ENCODE results near the gene SLC23A2.
A peak's percentile ranks its signal among the peaks of the same experiment; 100 is the strongest.

The SLC23A2 gene

DNA sequence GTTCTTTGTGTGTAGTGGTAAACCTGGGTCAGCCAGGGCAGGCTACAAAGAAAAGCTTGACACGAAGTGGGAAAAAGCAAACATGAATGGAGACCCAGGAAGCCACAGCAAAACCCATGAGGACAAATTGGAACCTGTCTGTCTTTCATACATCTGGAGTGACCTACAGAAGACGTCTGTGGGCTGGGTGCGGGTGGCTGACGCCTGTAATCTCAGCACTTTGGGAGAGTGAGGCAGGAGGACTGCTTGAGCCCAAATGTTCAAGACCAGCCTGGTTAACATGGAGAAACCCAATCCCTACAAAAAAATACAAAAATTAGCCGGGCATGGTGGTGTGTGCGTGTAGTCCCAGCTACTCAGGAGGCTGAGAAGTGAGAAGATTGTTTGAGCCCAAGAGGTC is 164.8 kb downstream of the SLC23A2 start:
- DNase-seq = no peak

DNA sequence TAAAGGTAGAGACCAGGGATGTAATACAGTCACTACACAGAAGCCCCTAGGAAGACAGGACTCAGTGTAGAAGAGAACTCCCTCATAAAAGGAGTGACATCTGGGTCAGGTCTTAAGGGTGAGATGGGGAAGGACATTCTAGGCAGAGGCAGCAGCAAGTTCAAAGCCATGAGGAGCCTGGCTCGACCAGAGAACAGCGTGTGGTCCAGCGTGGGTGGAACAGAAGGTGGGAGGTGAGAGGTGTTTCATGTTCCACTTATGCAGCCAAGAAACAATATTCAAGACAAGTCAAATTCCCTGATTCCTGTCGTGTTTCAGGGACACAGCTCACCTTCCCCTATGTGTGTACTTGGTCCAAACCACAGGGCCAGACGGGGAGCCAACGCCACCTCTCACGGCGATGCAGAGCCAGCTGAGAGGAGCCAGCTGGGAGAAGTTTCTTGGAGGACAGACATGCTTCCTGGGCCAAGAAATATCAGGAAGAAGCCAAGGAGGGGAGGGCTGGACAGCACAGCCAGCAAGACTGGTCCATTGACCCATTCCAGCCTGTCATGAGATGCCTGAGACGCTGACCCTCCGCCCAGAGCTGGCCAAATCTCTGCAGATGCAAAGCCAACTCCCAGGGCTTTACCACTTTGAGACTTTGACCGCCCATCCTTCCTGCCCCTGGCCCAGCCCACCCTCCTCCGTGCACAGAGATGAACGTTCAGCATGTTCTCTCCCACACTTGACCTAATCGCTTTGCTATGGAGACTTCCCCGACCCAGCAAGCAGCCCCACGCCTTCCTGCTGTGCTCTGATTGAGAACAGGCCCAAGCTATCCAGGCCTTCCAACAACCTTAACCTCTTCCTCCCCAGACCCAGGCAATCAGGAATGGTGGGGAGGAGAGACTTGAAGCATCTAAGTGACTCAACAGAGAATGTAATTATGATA is 165.8 kb downstream of the SLC23A2 start:
- DNase-seq = no peak

DNA sequence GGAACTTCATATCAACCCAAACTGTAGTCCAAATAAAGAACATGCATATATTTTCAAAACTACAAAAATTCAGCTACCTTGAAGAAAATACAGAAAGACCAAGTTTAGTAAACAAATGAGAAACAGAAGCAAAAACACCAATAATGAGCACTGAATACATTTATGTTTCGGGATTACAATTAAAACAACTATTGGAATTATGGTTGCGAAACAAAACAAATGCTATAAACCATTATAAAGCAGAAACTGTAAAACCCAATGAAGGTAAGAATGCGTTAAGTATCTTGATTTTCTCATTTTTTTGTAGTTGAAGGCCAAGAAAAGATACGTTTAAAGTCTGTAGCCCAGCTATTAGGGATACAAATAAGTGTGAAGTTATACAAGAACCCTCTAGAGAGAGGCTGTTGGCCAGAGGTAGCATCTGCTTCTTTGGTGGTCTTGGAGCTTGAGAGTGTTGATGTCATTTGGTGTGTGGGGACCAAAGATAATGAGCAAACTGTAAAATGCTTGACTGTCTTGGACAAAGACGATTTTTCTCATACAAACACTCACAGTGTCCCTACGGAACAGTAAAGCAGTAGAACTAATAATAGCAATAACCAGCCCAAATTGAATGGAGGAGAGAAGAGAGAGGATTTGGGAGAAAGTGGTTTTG is 168.1 kb downstream of the SLC23A2 start:
- DNase-seq = no peak

DNA sequence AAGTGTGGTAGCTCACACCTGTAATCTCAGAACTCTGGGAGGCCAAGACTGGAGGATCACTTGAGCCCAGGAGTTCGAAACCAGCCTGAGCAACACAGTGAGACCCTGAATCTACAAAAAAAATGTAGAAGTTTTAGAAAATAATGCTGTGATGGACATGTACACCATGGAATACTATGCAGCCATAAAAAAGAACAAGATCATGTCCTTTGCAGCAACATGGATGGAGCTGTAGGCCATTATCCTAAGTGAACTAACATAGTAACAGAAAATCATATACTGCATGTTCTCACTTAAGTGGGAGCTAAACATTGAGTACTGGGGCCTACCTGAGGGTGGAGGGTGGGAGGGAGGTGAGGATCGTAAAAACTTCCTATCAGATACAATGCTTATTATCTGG is 168.8 kb downstream of the SLC23A2 start:
- DNase-seq = no peak

DNA sequence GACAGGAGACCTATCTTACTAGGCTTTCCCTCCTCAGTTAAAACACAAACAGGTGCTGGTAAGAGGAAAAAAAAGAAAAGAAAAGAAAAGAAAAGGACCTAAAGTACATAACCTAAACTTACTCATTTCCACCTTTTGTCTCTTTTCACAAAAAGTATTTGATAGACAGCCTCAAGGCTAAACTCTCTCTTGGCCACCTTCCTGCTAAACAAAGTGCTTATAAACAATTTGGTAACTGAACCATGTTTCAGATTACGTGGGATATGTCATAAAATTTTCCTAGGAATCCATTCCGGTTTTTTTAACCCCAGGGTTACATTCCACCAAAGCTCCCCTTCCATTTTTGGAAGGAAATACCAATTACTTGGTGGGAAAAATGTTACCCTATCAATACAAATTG is 170.6 kb downstream of the SLC23A2 start:
- no peak for DNase-seq

DNA sequence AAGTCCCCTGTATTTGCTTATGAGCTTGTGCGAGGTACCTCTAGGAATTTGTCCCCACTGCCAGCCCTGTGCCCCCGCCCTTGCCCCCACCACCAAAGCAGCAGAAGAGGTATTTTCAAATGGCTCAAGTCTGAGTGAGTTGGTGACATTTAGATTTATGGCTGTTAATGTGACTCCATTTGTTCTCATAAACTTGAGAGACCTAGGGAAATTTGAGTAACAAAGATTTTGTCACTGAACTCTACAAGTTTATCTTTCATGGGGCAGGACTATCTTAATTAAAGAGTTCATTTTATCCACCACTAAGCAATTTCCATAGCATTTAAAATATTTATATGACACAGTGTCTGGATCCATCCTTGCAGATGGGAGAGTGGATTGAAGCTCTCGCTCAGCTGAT is 171.1 kb downstream of the SLC23A2 start:
- DNase-seq = no peak

DNA sequence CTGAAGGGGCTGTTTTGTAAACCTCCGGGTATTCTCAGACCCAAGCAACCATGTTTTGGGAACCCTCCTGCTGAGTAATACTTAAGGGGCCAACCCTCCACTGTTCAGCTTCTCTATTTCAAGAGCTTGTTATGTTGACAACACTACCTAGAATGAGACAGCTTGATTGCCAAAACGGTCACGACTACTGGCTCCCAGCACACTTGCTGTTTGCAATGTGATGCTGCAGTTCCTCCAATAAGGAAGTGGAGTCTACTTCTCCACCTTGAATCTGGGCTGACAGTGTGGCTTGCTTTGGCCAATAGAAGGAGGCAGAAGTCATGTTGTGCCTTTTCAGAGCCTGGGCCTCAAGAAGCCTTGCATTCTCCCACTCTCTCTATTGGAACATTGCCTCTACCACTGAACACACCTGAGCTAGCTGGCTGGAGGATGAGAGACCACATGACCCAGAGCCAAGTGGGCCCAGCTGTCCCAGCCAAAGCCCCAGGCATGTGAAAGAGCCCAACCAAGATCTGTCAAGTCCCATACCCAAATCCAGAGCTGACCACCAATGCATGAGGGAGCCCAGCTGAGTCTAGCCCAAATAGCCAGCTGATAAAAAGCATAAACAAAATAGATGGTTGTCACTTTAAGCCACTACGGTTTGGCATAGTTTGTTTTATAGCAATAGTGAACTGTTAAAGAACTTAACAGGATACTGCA is 171.6 kb downstream of the SLC23A2 start:
- DNase-seq = no peak

DNA sequence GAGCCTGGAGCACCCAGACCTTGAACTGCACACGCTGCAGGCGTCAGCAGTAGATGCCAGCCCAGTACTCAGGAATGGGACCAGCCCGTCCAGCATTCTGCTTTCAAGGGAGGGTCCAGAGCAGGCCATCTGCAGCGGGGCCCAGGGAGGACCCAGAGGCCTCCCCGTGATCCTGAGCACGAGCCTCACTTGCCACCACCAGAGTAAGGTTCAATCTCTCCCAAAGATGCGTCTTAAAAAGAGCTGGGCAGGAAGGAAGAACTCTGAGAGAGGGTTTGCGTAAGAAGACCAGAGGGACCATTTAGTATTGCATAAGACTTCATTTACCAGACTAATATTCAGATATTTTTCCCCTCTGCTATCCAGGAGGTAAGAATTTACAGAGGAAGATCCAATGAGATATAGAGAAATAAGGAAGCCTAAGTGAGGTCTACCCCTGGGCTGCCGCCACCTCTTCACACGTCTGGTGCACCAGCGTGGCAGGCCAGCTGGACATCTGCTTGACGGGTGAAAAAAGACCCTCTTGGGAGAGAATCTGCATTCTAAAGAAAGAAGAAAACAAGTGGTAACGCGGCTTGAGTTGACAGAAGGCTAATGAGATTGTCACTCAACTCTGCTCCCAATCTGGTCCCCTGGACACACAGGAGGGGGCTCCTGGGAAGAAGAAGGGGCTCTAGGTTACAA is 172.3 kb downstream of the SLC23A2 start:
- no peak for DNase-seq

DNA sequence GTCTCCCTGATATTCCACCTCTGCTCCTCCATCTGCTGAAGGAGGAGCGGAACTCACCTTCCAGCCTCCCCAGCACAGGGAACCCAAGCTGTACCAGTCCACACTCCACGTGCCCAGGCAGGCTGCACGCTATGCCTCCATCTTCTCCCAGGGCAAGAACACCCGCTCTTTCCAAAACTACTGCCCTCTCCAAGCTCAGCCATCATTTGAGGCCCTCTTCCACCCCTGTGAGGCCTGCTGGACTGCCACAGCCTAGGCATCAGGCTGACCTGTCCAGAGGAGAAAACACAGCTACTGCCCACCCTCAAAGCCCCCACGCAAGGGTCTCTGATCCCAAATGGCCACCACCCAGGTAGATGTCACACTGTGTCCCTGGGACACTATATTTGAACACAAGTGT is 179.7 kb downstream of the SLC23A2 start:
- DNase-seq = no peak

DNA sequence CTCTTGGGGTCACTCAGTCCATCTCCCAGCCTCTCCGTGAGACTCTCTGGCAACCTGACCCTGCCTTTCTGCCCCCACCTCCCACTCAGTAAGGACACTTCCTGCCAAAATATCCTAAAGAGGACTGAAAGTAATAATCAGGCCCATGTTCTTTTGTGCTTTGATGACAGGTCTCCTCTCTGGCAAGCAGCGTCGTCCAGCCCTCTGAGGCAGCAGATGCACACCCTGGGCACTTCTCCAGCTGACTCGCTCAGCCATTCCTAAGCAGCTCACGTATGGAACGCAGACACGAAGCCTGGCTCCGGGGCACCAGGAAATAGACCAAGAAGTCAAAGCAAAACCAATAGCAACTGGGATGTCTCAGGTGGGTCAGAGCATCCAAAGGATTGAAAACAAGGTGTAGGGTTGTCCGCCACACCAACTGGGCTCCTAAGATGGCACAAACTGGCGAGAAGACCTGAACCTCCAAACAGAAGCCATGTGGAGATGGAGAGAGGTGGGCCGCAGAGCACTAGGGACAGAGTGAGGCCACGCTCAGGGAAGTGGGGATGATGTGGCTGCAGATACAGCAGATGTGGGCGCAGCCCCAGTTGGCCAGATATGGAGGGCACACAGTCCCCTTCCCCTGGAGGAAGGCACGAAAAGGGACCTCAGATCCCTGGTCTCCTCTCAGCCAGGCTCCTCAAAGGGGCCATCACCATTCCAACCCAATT is 180.3 kb downstream of the SLC23A2 start:
- no peak for DNase-seq

DNA sequence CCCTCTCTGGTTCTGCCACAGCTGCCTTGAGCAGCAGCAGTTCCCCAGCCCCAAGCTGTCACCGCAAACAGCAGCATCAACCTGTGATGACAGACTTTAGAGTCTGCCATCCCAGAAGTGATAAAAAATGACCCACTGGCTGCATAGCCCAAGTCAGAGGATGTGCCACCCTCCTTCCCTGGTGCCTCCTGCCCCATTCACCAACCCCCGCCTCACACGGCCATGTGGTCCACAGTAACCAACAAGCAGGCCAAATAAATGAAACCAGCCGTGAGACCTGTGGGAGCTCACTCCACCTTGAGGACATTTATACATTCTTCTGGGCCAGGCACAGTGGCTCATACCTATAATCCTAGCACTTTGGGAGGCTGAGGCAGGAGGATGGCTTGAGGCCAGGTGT is 181.4 kb downstream of the SLC23A2 start:
- no peak for DNase-seq

DNA sequence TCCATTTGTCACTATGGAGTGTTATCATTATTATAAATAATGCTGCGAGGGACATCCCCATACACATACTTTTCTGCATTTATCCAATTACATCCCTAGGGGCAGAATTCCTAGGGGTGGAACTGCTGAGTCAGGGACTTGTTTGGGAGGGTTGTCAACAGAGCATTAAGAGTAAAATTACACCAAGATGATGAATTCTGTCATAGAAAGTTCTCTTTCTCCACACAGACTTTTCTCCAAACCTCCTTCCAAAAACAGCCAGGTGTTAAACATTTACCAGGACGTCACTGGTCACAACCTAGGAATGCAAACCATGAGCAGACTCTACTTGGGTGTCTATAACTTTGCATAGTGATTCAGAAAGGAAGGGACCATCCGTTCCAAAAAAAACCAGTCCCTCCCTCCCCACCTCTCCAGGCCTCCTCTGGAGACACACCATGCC is 184.1 kb downstream of the SLC23A2 start:
- no peak for DNase-seq

DNA sequence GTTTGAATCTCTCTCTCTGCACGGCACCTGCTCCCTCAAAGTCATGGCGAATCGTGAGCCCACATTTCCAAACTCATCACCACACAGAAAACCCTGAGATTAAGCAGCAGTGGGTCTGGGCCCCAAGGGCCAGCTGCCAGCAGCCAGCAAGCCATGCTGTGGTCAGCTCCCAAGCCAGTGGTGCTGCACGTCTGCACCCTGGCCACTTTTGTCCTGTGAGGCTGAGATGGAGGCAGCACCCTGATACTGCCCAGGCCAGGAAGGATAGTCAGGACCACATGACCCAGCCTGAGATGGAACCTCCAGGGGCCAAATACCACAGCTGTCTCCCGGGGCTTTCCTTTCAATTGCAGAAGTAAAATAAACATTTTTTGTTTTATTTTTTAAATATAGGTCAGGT is 185.7 kb downstream of the SLC23A2 start:
- no peak for DNase-seq

DNA sequence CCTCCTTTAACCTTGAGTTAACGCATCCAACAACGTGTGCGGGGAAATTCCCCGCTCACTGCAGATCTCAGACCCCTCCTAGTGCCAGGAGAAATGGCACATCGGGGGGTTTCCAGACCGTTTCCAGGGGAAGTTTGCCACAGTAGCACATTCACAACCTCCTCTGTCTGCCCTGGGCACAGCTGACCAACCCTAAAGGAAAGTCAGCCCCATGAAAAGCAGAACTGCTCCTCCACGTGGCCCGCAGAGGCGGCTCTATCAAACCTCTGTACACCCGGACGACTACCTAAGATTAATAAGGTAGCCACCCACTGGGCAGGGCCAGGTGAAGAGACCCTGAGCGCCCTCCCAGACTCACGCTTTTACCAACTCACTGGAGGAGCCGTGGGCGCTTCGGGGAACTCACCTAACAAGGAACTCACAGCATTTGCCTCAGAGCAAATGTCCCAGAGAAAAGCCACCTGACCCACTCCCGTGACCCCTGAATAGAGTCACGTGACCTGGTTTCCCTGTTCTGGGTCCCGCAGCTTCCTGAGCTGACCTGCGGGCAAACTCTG is 186.5 kb downstream of the SLC23A2 start:
- peak in 3 of 4 experiments; percentile 18 to 37 (median 33) for DNase-seq

DNA sequence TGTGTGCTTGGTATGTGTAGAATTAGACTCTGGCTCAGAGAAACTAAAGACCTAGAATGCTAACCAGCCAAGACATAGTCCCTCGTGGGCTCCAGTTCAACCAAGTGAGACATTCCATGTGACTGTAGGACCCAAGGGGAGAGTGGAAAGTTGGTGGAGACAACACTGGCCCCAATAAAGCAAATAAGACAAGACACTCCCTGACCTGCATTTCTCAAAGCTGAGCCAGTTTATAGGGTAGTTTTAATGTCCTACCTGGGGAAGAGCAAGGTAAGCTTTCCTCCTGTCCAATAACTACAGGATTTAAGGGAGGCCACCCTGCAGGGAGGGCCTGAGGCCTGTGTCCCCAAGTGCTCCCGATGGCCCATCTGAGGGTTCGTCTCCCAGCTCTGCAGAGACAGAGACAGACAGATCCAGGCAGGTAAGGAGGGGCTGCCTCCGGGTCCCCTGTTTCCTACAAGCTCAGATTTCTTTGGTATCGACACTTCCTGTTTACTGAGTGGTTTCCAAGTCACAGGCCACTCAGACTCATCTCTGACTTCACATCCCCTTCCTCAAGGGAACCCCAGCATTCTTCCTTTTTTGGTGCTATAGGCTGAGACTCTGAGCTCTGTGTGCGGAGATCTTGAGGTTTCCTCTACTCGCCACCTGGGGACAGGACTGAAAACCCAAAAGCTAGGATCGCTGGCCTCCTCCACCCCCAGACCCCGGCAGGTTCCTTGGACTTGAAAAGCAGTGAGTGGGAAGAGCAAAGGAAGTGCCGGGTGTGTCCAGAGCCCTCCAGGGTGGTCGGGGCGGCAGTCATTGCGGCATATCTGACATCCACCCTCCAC is 187.2 kb downstream of the SLC23A2 start:
- no peak for DNase-seq

DNA sequence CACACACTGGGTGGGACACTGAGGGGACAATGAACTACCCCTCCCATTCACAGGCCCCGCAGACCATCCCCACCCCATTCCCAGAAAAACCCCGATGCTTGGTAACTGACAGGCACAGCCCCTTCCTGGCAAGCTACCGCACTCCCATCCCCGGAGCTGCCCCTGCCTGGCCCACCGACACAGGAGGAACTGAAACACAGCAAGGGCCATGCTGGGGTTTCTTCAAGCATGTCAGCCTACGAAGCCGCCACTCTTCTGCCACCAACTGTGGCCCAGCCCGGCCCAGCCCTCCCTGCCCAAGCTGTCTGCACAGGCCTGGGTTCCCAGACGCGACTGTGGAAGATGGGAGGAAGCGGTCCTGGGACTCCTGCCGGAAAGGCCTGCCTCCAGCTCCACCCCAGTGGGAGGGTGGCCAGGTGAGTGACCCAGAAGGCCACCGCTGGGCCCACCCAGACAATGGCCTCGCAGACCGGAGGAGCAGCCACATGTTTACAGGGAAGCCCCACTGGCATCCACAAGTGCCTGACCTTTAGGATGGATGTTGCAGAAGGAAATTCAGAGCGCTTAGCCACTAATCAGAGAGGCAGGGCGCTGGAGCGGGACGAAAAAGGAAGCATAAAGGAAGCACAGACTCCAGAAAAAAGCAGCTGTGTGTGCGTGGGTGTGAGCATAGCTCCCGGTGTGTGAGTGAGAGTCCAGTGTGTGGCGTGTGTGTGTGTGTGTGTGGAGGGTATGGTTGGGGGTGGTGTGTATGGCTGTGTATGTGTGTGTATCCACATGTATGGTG is 188.0 kb downstream of the SLC23A2 start:
- no peak for DNase-seq

DNA sequence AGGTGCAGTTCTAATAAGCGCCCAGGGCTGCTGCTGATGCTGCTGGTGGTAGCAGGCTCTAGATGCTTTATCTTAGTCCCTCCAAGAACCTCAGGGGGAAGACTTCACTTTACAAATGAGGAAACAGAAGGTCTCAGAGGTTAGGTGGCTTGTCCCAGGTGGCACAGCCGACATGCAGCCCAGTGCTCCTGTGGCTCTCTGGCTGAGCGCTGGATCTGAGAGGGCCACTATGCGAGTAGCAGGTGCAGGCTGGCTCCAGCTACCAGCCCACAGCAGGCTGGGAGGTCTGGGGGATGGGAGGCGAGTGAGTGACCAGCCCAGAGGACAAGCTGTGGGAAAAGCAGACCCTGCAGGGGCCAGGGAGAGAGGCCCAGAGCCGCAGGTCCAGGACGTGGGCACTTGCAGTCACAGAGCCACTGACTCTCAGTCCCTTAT is 188.7 kb downstream of the SLC23A2 start:
- no peak for DNase-seq

DNA sequence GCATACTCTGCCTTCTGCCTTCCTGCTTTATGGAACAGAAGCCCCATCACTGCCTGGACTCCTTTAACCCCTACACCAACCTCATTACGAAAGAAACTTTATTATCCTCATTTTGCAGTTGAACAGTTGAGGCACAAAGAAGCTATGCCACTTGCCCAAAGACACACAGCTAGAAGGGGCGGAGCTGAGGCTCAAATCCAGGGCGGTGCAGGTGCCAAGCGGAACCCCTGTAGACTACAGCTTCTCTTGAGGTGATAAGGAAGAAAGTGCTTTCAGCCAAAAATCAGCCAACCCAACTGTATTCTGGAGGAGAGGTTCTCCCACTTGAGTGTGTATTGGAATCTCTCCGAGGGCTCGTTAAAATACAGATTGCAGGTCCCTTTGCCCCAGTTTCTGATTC is 189.1 kb downstream of the SLC23A2 start:
- no peak for DNase-seq

DNA sequence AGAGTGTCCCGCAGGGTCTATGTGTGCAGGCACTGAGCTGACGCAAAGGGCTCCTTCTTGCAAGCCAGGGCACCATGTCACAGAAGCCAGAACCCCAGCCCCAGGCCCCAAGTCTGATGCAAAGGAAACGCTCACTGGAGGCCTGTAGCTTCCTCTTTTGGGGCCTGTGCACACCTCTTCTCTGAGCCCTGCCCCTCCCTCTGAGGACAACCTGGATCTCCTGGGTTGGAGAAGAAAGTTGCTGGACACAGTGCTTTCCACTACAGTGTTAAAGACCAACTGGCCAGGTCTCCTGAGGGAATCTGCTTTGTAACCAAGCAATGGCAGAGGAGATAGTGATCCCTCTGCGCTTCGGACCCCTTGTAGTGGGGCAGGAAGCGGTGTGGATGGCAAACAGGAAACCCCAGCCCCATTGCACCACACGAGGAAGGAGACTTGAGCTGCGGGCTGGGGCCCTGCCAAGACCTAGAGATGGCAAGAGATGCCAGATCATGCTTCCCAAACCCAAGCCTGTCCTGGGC is 189.6 kb downstream of the SLC23A2 start:
- peak in 2 of 4 experiments; percentile 21 to 41 for DNase-seq

DNA sequence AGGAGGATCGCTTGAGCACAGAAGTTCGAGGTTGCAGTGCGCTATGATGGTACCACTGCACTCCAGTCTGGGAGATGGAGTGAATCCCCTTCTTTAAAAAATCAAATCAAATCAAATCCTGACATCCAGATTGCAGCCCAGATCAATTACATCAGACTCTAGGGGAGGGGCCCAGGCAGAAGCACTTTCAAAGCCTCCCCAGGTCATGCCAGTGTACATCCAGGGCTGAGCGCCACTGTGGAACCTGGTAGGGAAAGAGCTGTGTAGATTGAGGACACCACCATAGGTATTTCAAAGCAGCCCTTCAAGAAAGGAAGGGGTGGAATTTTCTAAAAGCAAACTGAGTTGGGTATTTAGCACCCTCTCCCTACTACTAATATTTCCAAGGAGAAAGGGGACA is 190.1 kb downstream of the SLC23A2 start:
- DNase-seq = no peak
